ENCODE measurements around the gene RPTOR.

RPTOR gene

GRCh38 chr17:80601146-80601545, 56.5 kb downstream of the RPTOR start:
- CTCF ChIA-PET = no interaction called here
- DNase-seq (ENCODE audit: extremely low spot score) = no peak
- POLR2A ChIA-PET = no interaction called here
- TF ChIP-seq CTCF (IDR thresholded peaks at IDR 0.05; ENCODE audit: control extremely low read depth, extremely low read depth, low read depth, missing control alignments) = no peak

GRCh38 chr17:80603396-80603795, 58.8 kb downstream of the RPTOR start:
- TF ChIP-seq CTCF (IDR thresholded peaks at IDR 0.05; ENCODE audit: control extremely low read depth, extremely low read depth, low read depth, missing control alignments) = no peak
- DNase-seq (ENCODE audit: extremely low spot score) = no peak
- ChIA-PET CTCF (interaction anchor here (1.3 to 1.9 kb wide), 2 partner anchors 15 to 19 kb away, joined by 3 to 8 read pairs; no protein-coding TSS in a partner anchor), POLR2A (no interaction called here)

GRCh38 chr17:80604009-80604669, 59.5 kb downstream of the RPTOR start:
- POLR2A ChIA-PET = no interaction called here
- no peak for TF ChIP-seq CTCF (IDR thresholded peaks at IDR 0.05; ENCODE audit: control extremely low read depth, extremely low read depth, low read depth, missing control alignments)
- CTCF ChIA-PET = interaction anchor here (1.6 to 2.0 kb wide), 3 partner anchors 12 to 25 kb away, joined by 5 to 11 read pairs (median 8); no protein-coding TSS in a partner anchor
- no peak for DNase-seq (ENCODE audit: extremely low spot score)

- ChIA-PET CTCF (interaction anchor here (1.3 to 3.2 kb wide), 6 partner anchors 10 to 178 kb away, joined by 4 to 11 read pairs (median 6); no protein-coding TSS in a partner anchor), POLR2A (no interaction called here)
- TF ChIP-seq CTCF (IDR thresholded peaks at IDR 0.05; ENCODE audit: control extremely low read depth, extremely low read depth, low read depth, missing control alignments) = no peak
- no peak for DNase-seq (ENCODE audit: extremely low spot score)
Observed at GRCh38 chr17:80604670-80605010, 60.0 kb downstream of the RPTOR start.

GRCh38 chr17:80605326-80606066, 60.9 kb downstream of the RPTOR start:
- CTCF ChIA-PET = interaction anchor here (0.7 to 3.2 kb wide), 10 partner anchors 9 to 227 kb away, joined by 3 to 11 read pairs (median 4); no protein-coding TSS in a partner anchor
- no peak for TF ChIP-seq CTCF (IDR thresholded peaks at IDR 0.05; ENCODE audit: control extremely low read depth, extremely low read depth, low read depth, missing control alignments)

GRCh38 chr17:80608326-80608725, 63.7 kb downstream of the RPTOR start:
- ChIA-PET CTCF (interaction anchor here (1.5 kb wide), 1 partner anchor 11 kb away, joined by 3 read pairs; no protein-coding TSS in a partner anchor), POLR2A (no interaction called here)
- TF ChIP-seq CTCF (IDR thresholded peaks at IDR 0.05; ENCODE audit: control extremely low read depth, extremely low read depth, low read depth, missing control alignments) = no peak

More at GRCh38 chr17:80605326-80606066, 60.9 kb downstream of the RPTOR start:
- DNase-seq (ENCODE audit: extremely low spot score) = peak; percentile 82
- POLR2A ChIA-PET = interaction anchor here (0.7 kb wide), 1 partner anchor 304 kb away, joined by 3 read pairs; no protein-coding TSS in a partner anchor

More at GRCh38 chr17:80608326-80608725, 63.7 kb downstream of the RPTOR start:
- DNase-seq (ENCODE audit: extremely low spot score) = no peak

Measured in GM10248 (cell line).